GM18951 (cell line): ENCODE data around the gene ZRANB3.
"Not testable (repeated sequence)": the region's sequence is repeated elsewhere in the genome, so short reads cannot be mapped to it uniquely, and the experiment has no call there.

Source experiments
- POLR2A ChIP-seq: IDR thresholded peaks from 4 replicates; pipeline ENCODE4 v1.6.1; 2011; ENCODE audit warnings: mild to moderate bottlenecking; ENCODE audit not compliant: insufficient read length, insufficient read depth; ENCODE audit errors: extremely low read depth
- in situ Hi-C: fragments of 300-500 bp; cut with MboI; formaldehyde crosslinking; loops from one replicate; pipeline ENCODE4 v1.12.0; 2022; ENCODE audit warnings: low sequenced_read_pairs, mixed read lengths, inconsistent platforms; ENCODE audit not compliant: unreplicated experiment

Gene ZRANB3

GRCh38 chr2:135531231-135532197, 496 bp upstream of the ZRANB3 start, which contains the start of gene R3HDM1:
TSS of gene R3HDM1 (plus strand) at chr2:135531484. CDS start at chr2:135604846, 73,362 bp downstream.
- TF ChIP-seq POLR2A: peak; percentile 74

DNA sequence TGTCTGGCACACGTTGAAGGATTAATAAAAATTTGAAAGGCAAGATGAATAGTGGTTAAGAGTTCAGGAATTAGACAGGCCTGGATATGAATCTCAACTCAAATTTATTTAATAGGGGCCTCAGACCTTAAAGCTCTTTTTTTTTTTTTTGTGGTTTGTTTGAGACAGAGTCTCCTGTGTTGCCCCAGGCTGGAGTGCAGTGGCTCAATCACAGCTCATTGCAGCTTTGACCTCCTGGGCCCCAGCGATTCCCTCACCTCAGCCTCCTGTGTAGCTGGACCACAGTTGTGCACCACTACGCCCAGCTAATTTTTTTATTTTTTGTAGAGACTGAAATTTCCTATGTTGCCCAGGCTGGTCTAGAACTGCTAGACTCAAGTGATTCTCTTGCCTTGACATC, 3.0 kb downstream of the ZRANB3 start:
- in situ Hi-C loops: no loop called here
- no peak for TF ChIP-seq POLR2A

More at GRCh38 chr2:135531231-135532197, 496 bp upstream of the ZRANB3 start, which contains the start of gene R3HDM1:
- in situ Hi-C loops: no loop called here

- in situ Hi-C loops: no loop called here
- no peak for TF ChIP-seq POLR2A
Observed at GRCh38 chr2:135525786-135526185, 5.2 kb downstream of the ZRANB3 start.

DNA sequence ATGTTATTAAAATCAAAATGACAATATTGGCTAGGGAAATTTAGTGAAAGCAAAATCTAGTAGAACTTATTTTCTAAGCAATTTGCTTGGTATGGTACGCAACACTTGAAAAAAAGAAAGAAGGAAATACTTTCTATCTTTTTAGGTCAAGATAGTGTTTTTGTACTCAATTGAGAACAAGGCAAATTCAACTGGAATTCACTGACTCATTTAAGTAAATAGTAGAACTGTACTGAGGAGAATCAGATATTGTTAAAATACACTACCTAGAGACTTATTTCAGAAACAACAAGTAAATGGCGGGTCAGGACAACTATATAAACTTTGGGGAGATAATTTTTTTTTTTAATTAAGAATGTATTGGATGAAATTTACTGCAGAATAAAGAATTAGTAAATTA, 18.9 kb downstream of the ZRANB3 start:
- in situ Hi-C loops: no loop called here
- TF ChIP-seq POLR2A: no peak

- no peak for TF ChIP-seq POLR2A
- in situ Hi-C loops: no loop called here
Observed at GRCh38 chr2:135510577-135510976, 20.4 kb downstream of the ZRANB3 start.

- TF ChIP-seq POLR2A: no peak
- in situ Hi-C loops: no loop called here
Observed at GRCh38 chr2:135504811-135505210, 26.2 kb downstream of the ZRANB3 start.

DNA sequence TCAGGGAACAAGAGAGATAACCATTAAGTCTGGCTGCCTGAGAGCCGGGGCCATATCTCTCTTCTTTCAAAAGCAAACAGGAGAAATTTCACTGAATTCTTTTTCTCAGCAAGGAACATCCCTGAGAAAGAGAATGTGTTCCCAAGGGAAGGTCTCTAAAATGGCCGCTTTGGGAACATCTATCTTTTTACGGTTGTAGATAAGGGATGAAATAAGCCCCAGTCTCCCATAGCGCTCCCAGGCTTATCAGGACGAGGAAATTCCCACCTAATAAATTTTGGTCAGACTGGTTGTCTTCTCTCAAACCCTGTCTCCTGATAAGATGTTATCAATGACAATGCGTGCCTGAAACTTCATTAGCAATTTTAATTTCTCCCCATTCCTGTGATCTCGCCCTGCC, 32.4 kb downstream of the ZRANB3 start:
- in situ Hi-C loops: not testable (repeated sequence)

DNA sequence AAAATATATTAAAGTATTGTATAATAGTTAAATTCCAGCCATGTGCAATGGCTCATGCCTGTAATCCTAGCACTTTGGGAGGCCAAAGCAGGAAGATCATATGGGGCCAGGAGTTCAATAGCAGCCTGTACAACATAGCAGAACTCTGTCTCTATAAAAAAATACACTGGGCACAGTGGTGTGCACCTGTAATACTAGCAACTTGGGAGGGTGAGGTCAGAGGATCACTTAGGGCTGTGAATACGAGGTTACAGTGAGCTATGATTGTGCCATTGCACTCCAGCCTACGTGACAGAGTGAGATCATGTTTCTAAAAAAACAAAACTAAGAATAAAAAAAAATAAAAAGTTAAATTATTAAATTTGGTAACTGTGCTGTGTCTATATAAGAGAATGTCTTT, 36.1 kb downstream of the ZRANB3 start:
- in situ Hi-C loops: no loop called here
- no peak for TF ChIP-seq POLR2A

DNA sequence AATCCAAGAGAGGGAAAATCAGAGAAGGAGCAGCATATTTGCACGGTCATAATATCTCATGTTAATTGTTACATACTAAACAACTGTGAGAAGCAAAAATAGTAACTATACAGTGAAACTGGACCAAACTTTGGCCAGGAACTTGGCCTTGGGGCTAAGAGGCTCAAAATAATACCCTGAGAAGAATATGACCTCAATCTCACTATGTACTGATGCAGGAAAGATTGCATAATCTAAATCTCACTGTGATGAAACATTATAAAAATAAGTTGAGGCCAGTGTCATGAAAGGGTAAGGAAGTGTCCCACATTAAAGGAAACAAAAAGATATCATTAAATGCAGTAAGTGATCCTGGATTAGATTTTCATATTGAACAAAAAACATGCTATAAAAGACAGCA, 36.5 kb downstream of the ZRANB3 start:
- in situ Hi-C loops: no loop called here
- TF ChIP-seq POLR2A: no peak

GRCh38 chr2:135490376-135490775, 40.6 kb downstream of the ZRANB3 start:
- TF ChIP-seq POLR2A: no peak
- in situ Hi-C loops: no loop called here

DNA sequence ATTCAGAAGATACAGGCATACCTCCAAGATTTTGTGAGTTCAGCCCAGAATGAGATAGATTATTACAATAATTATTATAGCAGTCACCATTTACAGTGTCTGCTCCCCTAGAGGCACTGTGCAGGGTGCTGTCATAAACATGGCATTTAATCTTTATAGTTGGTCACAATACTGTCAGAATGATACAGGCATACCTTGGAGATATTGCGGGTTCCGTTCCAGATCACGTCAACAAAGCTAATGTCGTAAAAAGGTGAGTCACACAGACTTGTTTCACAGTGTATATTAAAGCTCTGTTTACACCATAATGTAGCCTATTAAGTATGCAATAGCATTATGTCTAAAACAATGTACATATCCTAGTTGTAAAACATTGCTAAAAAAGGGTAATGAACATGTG, 45.6 kb downstream of the ZRANB3 start:
- in situ Hi-C loops: no loop called here

DNA sequence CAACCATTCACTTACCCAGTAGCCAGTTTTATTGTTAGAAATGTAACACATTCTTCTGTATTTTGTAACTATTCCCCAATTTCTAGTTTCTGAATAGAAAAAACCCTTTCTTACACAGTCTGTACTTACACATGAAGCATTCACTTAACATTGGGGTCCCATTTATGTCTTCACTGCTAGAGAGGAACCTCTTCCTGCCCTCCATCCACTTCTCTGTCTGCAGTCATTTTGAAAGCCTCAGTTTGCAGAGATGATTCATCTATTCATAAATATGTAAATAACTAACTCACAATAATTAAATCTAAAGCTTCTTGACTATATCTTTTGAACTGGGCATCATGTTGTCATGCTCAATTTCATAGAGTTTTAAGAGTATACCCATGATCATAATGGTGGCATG, 55.9 kb downstream of the ZRANB3 start:
- in situ Hi-C loops: no loop called here

More for the DNA sequence above, 45.6 kb downstream of the ZRANB3 start:
- no peak for TF ChIP-seq POLR2A

DNA sequence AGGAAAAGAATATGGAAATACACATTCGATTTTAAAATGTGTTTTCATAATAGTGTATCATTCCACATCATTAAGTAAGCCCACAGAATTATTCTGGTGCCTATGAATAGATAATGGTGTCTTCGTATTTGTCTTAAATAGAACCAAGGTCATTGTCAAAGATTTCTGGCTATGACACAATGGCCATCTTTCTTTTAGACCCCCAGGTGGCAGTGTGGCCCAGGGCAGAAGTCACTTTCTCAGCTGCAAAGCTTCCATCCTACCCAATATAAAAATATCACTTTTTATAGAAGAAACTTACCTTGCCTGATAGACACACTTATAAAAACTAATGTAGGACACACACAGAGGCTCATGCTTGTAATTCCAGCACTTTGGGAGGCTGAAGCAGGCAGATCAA, 57.5 kb downstream of the ZRANB3 start:
- no peak for TF ChIP-seq POLR2A
- in situ Hi-C loops: no loop called here

More for the DNA sequence above, 55.9 kb downstream of the ZRANB3 start:
- TF ChIP-seq POLR2A: no peak

DNA sequence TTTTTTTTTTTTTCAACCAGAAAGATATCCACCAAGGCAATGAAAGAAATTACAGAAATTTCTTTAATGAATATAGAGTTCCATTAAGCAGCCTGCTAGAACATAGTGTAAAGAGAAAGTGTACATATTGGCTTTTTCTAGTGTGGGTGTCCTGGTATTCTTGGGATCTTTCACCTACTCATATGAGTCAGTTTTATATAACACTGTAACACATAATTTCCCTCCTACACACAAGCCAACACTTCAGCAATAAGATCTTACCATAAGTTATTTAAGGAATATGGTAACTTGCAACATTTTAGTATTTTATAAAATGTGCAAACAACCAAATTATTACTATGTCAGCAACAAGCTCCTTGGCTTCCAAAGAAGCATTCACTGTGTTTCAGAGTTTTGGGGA, 59.9 kb downstream of the ZRANB3 start:
- no peak for TF ChIP-seq POLR2A
- in situ Hi-C loops: no loop called here
